ENCODE data around the gene MPP2. TPM values are rescaled to one million over a fixed set of nuclear protein-coding genes. Genes with fewer than 3 reads are reported as not detected.
A peak's percentile ranks its signal among the peaks of the same experiment; 100 is the strongest.

MPP2 gene
- total RNA-seq, 1 donor, result 0.72 TPM

DNA sequence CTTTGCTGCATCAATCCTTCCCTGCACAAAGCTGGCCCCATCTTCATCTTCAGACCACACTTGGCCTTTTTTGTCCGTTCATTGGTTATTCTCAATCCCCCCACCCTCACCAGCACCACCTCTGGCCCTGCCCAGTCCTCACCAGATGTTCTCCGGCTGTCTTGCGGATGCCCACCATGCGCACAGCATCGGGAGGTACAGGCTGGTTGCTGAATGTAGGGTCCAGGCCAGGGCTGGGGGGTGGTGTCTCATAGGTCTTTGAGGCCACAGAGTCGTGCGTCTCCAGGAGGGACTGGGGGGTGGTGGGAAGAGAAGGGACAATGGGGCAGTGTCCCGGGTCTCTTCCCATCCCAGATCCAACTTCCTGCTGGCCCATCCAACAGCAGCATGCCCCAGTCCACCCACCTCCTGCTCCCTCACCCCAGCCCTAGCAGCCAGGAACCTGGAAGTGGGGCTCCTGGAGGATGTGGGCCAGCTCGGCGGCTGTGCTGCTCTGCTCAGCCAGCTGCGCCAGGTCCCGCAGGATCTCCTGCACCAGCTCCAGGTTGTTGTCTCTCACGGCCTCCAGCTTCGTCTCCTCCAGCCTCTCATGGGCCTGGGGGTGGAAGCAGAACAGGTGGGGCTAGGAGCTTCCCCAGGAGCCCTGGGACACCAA, 24.4 kb downstream of the MPP2 start:
- Histone ChIP-seq H3K4me1 (ENCODE audit: insufficient read depth, low read length) (no peaks in the 10 kb centered on the region), H3K27me3 (ENCODE audit: insufficient read depth, low read length) (no peaks in the 10 kb centered on the region), H3K4me3 (ENCODE audit: insufficient read depth, low read length) (no peak overlapping the region), H3K4me2 (ENCODE audit: insufficient read depth, low read length) (no peak overlapping the region), H3K27ac (ENCODE audit: low read depth, low read length) (no peak overlapping the region), H4K20me1 (ENCODE audit: insufficient read depth, low read length) (no peaks in the 10 kb centered on the region), H3K36me3 (ENCODE audit: insufficient read depth, low read length) (no peaks in the 10 kb centered on the region), H2AFZ (ENCODE audit: low read length) (no peak overlapping the region), H3K79me2 (ENCODE audit: insufficient read depth, low read length) (no peaks in the 10 kb centered on the region), H3K9me3 (ENCODE audit: low read depth, low read length) (no peaks in the 10 kb centered on the region)
- TF ChIP-seq, protein P1, sequence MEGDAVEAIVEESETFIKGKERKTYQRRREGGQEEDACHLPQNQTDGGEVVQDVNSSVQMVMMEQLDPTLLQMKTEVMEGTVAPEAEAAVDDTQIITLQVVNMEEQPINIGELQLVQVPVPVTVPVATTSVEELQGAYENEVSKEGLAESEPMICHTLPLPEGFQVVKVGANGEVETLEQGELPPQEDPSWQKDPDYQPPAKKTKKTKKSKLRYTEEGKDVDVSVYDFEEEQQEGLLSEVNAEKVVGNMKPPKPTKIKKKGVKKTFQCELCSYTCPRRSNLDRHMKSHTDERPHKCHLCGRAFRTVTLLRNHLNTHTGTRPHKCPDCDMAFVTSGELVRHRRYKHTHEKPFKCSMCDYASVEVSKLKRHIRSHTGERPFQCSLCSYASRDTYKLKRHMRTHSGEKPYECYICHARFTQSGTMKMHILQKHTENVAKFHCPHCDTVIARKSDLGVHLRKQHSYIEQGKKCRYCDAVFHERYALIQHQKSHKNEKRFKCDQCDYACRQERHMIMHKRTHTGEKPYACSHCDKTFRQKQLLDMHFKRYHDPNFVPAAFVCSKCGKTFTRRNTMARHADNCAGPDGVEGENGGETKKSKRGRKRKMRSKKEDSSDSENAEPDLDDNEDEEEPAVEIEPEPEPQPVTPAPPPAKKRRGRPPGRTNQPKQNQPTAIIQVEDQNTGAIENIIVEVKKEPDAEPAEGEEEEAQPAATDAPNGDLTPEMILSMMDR (IDR thresholded peaks at IDR 0.05; ENCODE audit: extremely low read depth, low read depth, low read length), result no peak
- DNase-seq (ENCODE audit: insufficient read length, low spot score, missing footprints), result no peak

- Histone ChIP-seq H4K20me1 (ENCODE audit: insufficient read depth, low read length) (no peaks in the 10 kb centered on the region), H3K79me2 (ENCODE audit: insufficient read depth, low read length) (no peaks in the 10 kb centered on the region), H3K4me2 (ENCODE audit: insufficient read depth, low read length) (no peak overlapping the region), H3K27ac (ENCODE audit: low read depth, low read length) (no peak overlapping the region), H3K27me3 (ENCODE audit: insufficient read depth, low read length) (no peaks in the 10 kb centered on the region), H3K9me3 (ENCODE audit: low read depth, low read length) (no peaks in the 10 kb centered on the region), H3K4me1 (ENCODE audit: insufficient read depth, low read length) (no peaks in the 10 kb centered on the region), H3K4me3 (ENCODE audit: insufficient read depth, low read length) (no peak overlapping the region), H3K36me3 (ENCODE audit: insufficient read depth, low read length) (no peaks in the 10 kb centered on the region), H2AFZ (ENCODE audit: low read length) (no peak overlapping the region)
- peak; percentile 72 for DNase-seq (ENCODE audit: insufficient read length, low spot score, missing footprints)
- TF ChIP-seq, protein P1 (IDR thresholded peaks at IDR 0.05; ENCODE audit: extremely low read depth, low read depth, low read length), result no peak
These were observed 25.4 kb downstream of the MPP2 start for GRCh38 chr17:43881758-43882505.

DNA sequence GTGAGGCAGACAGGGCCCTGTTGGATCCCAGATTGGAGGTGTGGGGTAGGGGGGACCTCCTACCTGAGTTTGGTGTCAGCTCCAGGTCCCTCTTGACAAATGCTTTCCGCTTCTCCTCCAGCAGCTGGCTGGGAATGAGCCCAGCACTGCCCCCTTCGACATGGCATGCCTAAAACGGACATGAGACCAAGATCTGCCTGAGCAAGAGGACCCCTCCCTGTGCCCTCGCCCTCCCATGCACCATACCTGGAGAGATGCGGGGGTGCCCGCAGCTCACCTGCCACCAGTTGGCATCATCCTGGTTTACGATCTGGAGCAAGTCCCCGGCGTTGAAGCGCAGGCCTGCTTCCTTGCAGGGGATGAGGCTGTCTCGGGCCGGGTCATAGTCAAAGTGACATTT, 26.2 kb downstream of the MPP2 start:
- no peak overlapping the region for H3K4me3 ChIP-seq (ENCODE audit: insufficient read depth, low read length)
- no peak overlapping the region for H2AFZ ChIP-seq (ENCODE audit: low read length)
- H3K36me3 ChIP-seq (ENCODE audit: insufficient read depth, low read length), result no peaks in the 10 kb centered on the region
- no peaks in the 10 kb centered on the region for H3K79me2 ChIP-seq (ENCODE audit: insufficient read depth, low read length)
- H3K27me3 ChIP-seq (ENCODE audit: insufficient read depth, low read length), result no peaks in the 10 kb centered on the region
- no peak overlapping the region for H3K27ac ChIP-seq (ENCODE audit: low read depth, low read length)
- H3K9me3 ChIP-seq (ENCODE audit: low read depth, low read length), result no peaks in the 10 kb centered on the region
- no peak for DNase-seq (ENCODE audit: insufficient read length, low spot score, missing footprints)
- no peaks in the 10 kb centered on the region for H3K4me1 ChIP-seq (ENCODE audit: insufficient read depth, low read length)
- TF ChIP-seq, protein P1 (IDR thresholded peaks at IDR 0.05; ENCODE audit: extremely low read depth, low read depth, low read length), result no peak
- H3K4me2 ChIP-seq (ENCODE audit: insufficient read depth, low read length), result no peak overlapping the region
- no peaks in the 10 kb centered on the region for H4K20me1 ChIP-seq (ENCODE audit: insufficient read depth, low read length)

DNA sequence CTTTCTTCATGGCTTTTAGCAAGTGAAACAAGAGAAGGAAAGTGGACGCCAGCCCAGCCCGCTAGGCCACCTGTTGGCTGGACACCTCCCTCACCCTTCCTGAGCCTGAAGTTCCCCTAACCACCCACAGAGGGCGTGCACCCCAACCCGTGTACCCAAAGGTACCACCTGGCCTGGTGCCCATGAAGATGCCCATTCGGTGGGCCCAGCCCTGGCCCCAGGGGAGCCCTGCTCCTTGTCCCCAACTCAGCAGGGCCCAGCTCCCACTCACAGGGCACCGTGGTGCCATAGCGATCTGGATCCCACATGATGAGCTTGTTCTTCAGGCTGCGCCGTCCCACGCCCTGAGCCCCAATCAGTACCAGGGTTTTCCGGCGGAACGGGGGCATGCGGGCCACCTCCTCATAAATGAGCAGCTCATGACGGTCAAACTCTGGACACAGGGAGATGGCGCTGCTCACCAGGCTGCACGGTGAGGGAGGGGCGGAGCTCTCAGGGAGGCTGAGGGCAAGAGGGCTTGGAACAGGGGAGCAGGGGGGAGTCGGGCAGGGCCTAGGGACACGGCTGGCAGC, 26.8 kb downstream of the MPP2 start:
- Histone ChIP-seq H3K4me2 (ENCODE audit: insufficient read depth, low read length) (no peak overlapping the region), H3K27me3 (ENCODE audit: insufficient read depth, low read length) (no peaks in the 10 kb centered on the region), H3K9me3 (ENCODE audit: low read depth, low read length) (no peaks in the 10 kb centered on the region), H4K20me1 (ENCODE audit: insufficient read depth, low read length) (no peaks in the 10 kb centered on the region), H3K27ac (ENCODE audit: low read depth, low read length) (no peak overlapping the region), H3K36me3 (ENCODE audit: insufficient read depth, low read length) (no peaks in the 10 kb centered on the region), H3K4me1 (ENCODE audit: insufficient read depth, low read length) (no peaks in the 10 kb centered on the region), H3K4me3 (ENCODE audit: insufficient read depth, low read length) (no peak overlapping the region), H3K79me2 (ENCODE audit: insufficient read depth, low read length) (no peaks in the 10 kb centered on the region), H2AFZ (ENCODE audit: low read length) (no peak overlapping the region)
- TF ChIP-seq, protein P1 (IDR thresholded peaks at IDR 0.05; ENCODE audit: extremely low read depth, low read depth, low read length), result peak; percentile 56
- peak; percentile 68 for DNase-seq (ENCODE audit: insufficient read length, low spot score, missing footprints)
